GM18873 (cell line): ENCODE data around the gene DIP2C.
"Not testable (repeated sequence)": the region's sequence is repeated elsewhere in the genome, so short reads cannot be mapped to it uniquely, and the experiment has no call there.

Experiments
- ATAC-seq: cut with Tn5 transposase; IDR thresholded peaks from one replicate; pipeline ENCODE4 v1.9.1; 2021; ENCODE audit warnings: mild to moderate bottlenecking, moderate library complexity, moderate number of reproducible peaks; ENCODE audit not compliant: unreplicated experiment, low FRiP score

Gene DIP2C

DNA sequence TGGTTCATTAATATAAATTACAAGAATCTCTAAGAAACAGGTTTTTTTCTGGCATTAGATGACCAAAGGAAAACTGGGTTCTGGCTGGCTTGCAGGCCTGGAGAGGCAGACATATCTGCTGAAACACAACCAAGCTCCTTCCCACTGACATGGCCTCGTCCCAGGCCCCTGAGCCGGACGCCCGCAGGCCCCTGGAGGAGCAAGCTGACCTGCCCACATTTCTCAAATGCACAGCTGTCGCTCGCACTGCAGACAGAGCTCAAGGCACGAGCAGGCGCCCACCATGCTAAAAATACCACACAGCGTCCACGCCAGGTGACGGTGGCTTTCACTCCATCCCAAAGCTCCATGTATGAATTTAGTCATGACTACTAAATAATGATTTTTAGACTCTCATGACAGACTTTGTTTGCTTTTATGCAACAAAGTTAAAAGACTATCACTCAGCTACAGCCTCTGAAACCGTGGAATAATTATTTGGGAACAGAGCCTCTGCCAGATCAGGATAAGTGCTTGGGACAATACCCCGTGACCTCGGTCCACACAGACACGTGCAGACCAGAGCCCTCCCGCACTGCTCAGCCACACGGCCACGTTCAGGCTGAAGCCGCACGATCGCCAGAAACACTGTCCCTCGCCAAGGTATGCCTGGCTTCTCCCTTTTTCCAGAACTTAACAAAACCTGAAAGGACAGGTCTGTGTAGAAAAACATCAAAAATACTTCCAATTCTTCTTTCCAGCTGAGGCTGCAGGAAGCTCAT, 71.1 kb downstream of the DIP2C start:
- ATAC-seq: no peak

DNA sequence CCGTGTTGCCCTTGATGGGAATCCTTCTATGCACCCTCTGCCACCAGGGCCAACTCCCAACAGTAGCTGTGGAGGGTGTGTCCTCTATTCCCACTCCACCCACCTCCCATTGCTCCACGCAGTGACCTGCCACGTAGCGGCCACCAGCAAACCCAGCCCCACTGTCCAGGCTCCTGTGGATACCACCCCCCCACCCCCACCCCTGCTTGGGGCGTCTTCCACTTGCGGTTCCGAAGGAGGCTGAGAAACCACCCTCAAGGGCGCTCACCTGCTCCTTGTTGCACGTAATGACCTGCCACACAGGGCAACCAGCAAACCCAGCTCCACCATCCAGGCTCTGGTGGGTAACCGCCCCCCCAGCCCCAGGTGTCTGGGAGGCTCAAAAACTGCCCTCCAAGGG, 72.0 kb downstream of the DIP2C start:
- ATAC-seq: no peak

DNA sequence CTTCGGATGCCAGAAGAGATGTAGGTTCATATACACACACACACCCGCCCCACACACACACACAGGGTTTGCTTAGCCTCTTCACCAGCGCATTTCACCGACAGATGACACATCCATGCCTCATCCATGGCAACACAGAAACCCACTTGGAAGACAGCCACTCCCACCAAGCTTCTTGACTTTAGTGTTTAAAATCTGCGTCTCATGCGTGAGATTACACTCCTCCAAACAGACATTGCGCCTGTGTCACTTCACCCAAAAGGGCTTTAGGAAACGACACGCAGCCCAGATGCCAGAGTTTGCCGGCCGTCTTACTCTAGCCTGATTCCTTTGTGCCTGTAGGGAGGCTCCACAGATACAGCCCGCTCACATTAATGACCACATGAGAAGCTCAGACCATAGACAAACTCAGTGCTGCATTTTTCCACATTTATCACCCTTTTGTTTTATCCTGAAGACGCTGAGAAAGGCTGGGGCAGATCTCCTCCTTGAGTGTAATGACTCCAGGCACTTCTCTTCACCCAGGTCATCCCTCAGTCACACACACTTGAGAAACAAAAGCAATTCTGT, 73.8 kb downstream of the DIP2C start:
- no peak for ATAC-seq

DNA sequence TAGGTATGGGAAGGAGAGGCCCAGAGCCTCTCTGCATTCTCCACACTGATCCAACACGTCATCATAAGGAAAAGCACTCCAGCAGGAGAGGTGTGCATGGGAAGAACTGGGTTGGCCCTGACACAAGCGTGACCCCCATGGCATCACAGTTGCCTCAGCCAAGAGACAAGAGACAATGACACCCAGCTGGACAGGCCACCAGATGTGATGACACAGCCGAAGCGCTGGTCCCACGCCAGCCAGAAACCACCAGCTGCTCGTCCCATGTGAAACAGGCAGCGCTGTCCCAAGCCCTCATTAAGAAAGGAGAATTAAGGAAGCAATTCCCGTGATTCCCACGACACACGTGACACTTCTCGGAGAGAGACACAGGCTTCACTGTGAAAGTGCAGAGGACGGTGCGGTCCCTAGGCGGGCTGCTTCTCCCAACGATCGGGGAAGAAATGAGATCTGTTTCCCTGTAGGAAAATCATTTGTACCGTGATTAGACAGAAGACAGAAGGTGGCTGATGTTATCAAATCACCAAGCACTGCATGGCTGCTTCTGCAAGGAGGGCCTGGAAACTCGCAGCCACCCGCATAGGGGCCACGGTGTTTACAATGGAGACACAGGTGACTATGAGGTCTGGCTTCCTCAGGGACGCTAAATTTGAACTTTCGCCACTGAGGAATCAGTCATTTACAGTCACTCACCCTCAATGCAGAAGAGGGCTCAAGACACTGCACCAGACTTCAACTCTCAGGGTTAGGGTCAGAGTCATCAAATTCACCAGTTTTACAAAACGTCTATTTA, 74.5 kb downstream of the DIP2C start:
- ATAC-seq: no peak

DNA sequence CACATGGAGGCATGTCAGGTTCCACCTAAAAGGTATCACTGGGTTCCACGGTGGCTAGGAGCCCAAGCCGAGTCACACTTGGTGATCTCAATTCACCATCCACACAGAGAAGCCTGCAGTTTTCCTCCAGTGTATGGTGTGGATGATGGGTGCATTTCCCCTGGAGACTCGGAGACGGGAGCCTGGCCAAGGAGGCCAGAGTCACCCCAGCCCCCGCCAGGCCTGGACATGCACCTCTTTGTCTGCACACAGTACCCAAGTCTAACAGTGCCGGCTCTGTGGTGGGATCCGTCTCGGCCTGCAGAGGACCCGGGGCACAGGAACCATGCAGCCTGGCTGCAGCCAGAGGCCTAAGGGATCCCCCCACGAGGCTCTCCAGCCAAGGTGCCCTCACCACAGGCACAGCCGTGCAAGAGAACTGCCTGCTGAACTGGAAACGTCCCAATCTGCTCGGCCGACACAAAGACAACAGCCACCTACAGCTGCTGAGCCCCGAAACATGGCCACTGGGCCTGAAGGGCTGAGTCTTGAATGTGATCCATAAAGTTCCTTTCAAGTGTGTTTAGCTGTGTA, 75.2 kb downstream of the DIP2C start:
- ATAC-seq: no peak

DNA sequence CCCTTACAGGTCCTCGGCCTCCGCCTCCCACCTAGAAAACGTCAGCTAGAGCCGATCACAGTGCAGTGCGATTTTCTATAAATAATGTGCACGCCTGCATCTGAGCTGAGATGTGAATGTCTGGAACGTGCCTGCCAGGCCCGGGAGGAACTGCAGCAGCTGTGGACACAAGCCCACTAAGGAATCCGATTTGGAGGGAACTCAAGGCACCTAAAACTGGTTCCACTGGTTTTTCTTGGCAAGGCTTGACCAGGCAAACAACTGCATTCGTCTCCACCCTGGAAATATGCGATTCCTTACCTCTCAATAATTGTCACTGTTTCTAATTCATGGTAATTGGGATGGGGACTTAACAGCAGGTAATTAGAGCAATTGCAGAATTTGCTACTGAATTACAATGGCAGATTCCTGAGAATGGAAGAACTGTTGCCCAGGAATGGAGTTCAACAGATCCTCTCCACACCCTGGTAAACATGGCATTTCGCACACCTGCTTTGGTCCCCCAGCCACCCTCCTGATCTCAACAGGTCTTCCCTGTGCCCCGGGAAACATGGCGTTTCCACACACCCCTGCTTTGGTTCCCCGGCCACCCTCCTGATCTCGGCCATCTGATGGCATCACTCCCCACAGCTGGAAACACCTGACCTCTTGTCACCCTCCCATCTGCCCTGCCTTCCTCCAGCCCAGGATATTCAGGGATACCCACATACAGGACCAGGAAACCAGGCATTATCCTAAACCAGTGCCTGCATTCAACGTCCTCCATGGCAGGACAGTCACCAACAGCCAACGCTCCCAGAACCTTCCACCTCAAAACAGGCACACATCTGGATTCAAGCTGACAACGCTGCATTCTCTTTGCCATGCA, 76.0 kb downstream of the DIP2C start:
- no peak for ATAC-seq

DNA sequence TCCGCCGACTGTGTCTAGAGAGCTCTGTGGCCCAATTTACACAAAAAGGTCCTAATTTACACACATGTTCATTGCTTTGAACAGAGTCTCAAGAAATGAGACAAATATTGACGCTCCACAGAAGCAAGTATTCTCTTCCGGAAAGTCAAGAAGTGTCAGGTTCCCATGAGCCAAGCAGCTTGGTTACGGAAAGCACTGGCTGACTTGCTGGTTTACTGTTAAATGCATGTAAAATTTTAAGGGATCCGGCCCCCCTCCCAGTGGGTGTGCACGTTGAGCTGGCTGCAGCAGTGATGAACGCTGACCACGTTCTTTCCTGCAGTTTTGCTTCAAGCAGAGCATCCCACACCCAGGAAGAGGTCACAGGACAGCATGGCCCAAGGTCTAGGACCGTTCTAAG, 76.8 kb downstream of the DIP2C start:
- no peak for ATAC-seq

DNA sequence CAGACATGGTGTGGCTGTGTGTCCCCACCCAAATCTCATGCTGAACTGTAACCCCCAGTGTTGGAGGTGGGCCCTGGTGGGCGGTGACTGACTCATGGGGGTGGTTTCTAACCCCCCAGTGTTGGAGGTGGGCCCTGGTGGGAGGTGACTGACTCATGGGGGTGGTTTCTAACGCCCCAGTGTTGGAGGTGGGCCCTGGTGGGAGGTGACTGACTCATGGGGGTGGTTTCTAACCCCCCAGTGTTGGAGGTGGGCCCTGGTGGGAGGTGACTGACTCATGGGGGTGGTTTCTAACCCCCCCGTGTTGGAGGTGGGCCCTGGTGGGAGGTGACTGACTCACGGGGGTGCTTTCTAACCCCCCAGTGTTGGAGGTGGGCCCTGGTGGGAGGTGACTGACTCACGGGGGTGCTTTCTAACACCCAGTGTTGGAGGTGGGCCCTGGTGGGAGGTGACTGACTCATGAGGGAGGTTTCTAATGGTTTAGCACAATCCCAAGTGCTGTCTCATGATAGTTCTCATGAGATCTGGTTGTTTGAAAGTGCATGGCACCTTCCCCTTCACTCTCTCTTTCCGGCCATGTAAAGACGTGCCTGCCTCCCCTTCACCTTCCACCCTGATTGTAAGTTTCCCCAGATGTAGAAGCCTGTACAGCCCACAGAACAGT, 78.7 kb downstream of the DIP2C start:
- ATAC-seq: not testable (repeated sequence)

DNA sequence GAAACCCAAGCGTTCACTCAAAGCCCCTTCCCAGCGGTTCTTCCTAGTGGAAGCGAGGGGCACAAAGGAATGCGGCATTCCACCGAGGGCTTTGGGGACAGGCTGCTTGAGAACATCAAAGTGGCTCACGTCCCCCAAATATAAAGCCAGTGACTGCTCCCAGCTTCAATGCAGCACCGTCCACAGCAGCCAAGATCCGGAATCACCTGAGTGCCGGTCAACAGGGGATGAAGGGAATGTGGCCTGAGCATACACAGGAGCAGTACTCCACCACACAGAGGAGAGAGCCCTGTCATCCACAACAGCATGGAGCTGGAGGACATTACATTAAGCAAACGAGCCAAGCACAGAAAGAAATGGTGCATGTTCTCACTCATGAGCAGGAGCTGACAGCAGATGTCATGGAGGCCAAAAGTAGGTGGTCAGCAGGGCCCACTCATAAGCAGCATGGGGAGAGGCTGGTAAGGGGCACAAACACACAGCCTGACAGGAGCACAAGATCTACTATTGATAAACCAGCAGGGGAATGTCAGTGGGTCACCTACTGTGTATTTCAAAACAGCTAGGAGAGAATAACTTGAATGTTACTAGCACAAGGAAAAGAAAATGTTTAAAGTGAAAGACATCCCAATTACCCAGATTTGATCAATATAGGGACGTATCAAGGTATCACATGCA, 79.5 kb downstream of the DIP2C start:
- no peak for ATAC-seq

DNA sequence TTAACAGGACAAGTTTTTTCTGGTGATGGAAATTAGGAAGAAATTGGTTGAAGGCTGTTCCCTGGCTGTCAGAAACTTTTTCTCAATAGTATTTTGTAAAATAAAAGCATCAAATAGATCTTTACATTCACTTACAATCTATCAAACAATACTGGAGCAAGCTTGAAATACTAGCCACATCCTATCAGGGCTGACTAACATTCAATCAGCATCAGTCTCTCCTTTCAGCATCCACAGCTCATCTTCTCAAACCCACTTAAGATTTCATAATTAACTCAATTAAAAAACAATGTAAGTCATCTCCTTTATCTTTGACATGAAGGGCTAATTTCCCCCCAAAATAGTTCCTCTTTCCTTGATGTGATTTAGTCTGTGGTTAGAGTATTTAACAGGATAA, 80.2 kb downstream of the DIP2C start:
- ATAC-seq: no peak

DNA sequence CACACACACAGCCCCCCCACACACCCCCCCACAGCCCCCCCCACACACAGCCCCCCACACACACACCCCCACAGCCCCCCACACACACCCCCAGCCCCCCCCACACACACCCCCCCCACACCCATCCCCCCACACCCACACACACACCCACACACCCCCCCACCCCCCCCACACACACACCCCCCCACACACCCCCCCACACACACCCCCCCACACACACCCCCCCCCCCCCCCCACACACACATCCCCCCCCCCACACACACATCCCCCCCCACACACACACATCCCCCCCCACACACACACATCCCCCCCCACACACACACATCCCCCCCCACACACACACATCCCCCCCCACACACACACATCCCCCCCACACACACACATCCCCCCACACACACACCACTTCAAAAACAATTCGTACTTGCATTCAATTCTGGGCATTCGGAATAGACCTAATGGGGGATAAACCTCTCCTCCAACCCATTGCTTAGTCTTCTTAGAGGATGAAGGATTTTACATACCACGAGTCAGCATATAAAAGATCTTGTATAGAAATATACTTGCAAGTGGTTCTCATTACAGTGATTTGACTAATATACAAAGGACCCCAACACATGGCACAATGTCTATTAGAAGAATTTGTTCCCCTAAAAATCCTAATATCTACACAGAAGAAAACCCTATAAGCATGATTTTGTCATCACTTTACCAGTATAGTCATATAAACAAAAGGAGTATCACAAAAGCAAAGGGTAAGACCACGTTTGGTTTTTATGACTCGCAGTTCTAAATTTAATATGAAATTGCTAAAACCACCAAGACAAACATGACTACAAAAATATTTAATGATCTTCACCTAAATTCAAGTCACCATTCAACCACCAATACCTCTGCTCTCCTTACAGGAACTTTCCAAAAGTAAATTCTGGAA, 80.9 kb downstream of the DIP2C start:
- no peak for ATAC-seq

DNA sequence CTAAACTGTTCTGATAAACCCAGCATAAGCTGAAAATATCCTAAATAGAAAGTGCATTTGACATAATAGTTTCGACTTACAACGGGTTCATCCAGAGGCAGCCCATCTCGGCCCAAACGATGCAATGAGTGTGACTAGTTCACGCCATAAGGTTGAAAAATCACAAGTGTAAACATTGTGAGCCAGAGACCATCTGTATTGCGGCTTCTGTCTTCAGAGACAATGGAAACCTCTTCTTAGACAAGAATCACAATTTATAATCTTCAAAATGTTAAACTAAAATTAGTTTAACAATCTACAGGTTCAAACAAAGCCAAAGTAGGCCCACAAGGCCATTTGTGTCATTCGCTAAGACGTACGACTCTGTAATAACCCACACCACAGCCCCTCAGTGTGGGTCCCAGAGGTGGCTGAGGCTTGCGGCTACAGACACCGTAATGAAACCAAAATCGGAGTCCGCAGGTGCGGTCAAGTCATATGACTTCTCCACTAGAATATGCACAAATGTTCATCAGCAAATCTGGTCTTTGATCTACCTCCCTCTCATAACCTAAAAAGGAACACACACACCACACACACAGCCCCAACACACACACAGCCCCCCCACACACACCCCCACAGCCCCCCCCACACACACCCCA, 81.8 kb downstream of the DIP2C start:
- no peak for ATAC-seq

DNA sequence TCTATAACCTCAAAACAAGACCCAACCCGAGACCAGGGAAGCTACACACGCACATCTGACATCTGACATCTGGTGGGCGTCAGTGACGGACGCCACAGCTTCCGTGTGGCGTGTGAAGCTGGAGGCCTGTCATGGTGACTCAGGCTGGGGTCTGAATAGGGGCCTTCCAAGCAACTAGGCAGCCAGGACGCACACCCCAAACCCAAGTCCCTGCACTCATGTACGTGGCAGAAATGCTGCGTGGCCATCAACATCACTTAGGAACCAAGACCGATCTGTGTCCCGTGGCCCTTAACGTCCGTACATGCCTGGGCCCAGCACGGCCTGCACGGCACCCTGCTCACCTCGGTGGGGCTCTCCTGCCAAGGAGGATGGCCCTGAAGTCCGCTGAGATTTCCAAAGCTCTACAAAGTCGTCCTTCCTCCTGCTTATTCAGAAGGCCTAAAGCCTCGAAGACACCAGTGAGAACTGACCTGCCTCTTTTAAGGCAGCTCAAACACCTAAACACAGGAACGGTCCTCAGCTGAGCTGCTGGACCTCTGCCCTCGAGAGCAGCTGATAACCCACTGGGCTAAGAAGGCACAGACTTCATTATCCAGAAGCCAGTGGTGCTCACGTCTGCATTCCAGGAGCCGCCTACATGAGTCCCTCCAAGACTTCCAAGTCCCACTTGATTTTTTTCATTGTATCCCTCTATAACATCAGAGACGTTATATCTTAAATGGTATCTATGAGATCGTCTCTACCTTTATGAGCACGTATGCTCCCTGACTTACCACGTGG, 82.5 kb downstream of the DIP2C start:
- ATAC-seq: no peak

DNA sequence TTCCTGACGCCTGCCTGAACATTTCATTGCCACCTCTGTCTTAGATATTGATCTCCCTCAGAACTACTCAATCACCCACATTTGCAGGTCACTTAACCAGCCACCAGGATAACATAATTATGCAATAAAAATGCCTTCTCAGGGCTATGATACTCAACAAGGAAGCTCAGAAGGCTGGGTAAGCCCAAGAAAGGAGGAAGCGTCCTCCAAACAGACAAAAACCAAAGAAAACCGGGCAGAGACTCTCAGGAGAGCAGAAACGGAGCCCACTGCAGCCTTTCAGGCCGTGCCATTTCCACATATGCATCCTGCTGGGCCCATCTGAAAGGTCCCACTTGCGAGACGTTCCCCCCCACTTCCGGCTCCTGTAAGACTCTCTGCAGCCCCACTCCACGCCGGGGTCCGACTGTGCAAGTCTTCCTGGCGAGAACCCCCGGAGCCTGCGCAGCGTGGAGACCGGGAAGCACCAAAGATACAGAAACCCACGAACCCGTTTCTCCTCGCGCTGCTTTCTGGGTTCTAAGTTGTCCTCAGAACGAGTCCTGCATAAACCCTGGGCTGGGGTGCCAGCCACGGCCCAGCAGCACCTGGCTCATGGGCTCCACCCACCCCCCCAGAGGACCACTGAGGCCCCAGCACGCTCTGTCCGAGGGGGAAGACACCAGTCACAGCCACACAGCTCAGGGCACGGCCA, 83.7 kb downstream of the DIP2C start:
- no peak for ATAC-seq

DNA sequence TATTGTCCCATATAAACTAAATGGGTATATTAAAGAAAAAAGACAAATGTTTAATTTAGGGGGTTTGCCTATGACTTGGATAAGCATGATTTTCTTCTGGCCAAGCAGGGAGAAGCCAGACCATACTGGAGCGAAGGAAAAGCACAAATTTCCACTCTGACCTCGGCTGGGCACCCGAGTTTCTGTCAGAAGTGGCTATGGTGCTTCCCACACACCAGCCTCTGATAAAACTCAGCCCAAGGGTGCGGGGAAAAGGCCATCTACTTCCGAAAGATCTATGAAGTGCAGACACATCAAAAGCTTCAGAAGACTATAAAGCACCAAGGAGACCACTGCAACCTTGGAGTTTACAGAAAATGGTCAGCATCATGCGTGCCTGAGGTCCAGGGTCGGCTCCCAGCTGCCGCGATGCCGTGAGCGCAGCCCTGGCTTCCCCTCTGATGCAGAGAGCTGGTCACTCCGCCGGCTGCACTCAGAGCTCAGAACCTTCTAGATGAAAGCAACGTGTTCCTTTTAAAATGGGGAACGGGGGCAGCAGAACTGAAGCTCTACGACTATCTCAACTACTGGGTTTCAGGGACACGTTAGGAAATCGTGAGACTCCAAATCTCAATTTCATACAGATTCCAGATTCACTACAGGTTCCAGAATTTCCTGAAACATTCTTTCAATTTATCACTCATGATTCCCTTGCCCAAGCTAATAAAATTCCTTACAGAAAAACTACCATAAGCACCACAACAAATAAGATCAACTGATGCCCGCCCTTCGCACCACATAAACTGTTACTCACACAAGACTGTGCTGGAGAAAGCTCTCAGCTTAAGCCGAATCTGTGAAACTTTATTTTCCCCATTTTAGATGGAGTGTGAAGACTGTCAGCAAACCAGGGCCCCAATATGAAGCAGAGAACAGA, 84.5 kb downstream of the DIP2C start:
- ATAC-seq: no peak
